DMS 273 (cell line): ENCODE results near the gene RAD9A.
"Not testable (repeated sequence)": the region's sequence is repeated elsewhere in the genome, so short reads cannot be mapped to it uniquely, and the experiment has no call there.

Experiments
- DNase-seq: peaks from one replicate; lab custom pipeline; 2025; ENCODE audit not compliant: unreplicated experiment; lab: John Stamatoyannopoulos, UW

RAD9A gene

DNA sequence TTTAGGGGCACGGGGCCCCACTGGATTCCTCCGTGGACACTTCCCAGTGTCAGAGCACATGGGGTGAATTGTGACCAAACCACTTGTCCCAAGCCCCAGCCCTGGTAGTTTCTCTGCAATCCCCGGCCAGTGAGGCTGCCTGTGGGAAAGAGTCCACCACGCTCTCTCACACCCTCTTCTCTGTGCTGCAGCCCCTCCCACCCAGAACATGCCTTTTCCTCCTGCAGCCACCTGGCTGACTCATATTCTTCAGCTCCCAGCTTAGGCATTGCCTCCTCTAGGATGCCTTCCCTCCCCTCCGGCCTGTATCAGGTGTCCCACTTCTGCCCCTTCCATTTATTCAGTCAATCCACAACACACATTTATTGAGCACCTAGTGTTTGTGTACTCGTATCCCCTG lies 31.1 kb downstream of the RAD9A start:
- peak; percentile 43 for DNase-seq

DNA sequence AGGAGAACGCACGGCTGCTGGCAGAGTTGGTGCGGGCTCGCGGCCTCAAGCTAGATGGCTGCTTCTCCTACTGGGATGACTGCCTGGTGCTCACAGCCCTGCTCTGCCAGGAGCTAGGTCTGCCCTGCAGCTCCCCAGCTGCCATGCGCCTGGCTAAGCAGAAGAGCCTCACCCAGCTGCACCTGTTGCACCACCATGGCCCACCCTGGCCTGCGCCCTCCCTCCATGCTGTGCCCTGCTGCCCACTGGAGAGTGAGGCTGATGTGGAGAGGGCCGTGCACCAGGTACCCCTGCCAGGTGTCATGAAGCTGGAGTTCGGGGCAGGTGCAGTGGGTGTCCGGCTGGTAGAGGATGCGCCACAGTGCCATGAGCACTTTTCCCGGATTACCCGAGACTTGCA lies 31.7 kb downstream of the RAD9A start:
- no peak for DNase-seq

DNA sequence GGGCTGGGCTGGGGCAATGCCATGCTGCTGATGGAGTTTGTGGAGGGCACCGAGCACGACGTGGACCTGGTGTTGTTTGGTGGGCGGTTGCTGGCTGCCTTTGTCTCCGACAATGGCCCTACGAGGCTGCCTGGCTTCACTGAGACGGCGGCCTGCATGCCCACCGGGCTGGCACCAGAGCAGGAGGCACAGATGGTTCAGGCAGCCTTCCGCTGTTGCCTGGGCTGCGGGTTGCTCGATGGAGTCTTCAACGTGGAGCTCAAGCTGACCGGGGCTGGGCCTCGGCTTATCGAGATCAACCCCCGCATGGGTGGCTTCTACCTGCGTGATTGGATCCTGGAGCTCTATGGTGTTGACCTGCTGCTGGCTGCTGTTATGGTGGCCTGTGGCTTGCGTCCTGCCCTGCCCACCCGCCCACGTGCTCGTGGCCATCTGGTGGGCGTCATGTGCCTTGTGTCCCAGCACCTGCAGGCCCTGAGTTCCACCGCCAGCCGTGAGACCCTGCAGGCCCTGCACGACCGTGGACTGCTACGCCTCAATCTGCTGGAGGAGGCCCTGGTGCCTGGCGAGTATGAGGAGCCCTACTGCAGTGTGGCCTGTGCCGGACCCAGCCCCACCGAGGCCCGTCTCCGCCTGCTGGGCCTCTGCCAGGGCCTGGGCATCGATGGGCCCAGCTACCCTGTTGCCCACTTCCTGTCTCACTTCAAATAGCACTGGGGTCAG lies 32.3 kb downstream of the RAD9A start:
- DNase-seq: no peak

DNA sequence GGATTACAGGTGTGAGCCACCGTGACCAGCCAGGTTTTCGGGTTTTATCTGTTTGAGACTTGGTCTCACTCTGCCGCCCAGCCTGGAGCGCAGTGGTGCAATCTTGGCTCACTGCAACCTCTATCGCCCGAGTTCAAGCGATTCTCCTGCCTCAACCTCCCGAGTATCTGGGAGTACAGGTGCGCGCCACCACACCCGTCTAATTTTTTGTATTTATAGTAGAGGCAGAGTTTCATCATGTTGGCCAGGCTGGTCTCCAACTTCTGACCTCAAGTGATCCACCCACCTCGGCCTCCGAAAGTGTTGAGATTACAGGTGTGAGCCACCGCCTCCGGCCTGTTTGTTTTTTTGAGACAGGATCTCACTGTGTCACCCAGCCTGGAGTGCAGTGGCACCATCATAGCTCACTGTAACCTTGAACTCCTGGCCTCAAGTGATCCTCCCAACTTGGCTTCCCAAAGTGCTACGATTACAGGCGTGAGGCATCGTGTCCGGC lies 35.6 kb downstream of the RAD9A start:
- DNase-seq: not testable (repeated sequence)

DNA sequence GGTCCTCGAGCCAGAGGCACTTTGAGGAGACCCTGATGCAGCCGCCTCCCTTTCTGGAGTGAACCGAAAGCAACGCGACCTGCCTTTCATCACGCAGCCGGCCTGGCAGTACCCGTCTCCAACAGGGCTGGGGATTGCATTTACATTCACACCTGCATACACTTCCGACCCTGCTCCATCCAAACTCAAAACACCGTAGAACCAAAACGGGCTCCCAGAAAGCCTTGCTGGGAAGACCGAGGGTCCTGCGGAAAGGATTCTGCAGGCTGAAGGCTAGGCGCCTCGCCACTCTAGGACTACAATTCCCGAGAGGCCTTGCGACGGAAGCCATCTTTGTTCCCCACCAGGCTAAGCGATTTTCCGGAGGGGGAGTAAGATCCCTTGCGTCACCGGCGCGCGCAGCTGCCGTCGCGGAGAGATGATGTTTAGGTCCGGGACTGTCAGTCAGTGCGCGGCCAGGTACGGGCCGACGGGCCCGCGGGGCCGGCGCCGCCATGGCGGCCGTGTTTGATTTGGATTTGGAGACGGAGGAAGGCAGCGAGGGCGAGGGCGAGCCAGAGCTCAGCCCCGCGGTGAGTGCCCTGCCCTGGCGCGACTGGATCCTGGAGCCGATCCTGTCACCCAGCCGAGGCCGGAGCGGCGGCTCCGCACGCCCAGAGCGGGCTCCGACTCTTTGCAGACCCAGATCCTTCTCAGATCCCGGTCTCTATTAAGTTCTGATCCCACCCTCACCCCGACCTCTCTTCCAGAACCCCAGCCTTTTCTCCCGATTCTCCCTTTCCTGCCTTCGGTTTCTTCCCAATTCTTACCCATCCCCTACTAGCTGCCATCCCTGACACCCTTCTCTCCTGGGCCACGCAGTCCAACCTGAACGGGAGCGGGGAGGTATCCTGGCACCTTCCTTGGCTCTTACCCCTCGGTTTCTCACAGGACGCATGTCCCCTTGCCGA lies 36.5 kb downstream of the RAD9A start, which contains the start of gene RPS6KB2:
Gene RPS6KB2 (plus strand): TSS at position 443 of the 950 bp plus-strand sequence. CDS start 52 bp downstream, at position 495.
- peak; percentile 98 for DNase-seq

DNA sequence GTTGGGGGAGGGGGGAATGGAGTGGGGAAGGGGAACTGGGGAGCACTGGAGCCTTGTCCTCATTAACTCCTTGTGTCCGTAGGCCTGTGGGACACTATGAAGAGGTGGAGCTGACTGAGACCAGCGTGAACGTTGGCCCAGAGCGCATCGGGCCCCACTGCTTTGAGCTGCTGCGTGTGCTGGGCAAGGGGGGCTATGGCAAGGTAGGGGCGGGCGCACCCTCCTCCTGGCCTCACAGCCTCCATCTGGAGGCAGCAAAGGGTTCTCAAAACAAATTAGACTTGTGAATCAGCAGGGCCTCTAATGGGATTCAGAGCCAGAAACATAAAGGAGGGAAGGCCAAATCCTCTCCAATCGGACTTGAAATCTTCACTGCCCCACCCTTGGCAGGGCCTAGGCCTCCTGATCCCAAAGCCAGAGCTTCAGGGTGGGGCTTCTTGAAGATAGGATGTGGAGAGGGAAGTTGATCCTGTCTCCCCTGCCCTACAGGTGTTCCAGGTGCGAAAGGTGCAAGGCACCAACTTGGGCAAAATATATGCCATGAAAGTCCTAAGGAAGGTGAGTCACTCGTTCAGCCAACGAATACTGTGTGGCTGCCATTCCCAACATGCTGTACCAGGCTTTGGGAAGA lies 37.4 kb downstream of the RAD9A start:
- peak; percentile 25 for DNase-seq

DNA sequence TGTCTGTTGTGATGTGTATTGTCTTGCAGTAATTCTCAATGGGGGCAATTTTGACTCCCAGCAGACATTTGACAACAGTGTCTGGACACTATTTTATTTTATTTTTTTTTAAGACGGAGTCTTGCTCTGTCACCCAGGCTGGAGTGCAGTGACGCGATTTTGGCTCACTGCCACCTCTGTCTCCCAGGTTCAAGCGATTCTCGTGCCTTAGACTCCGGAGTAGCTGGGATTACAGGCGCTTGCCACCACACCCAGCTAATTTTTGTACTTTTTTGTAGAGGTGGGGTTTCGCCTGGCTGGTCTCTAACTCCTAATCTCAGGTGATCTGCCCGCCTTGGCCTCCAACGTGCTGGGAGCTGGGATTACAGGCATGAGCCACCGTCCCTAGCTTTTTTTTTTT lies 37.9 kb downstream of the RAD9A start:
- no peak for DNase-seq

DNA sequence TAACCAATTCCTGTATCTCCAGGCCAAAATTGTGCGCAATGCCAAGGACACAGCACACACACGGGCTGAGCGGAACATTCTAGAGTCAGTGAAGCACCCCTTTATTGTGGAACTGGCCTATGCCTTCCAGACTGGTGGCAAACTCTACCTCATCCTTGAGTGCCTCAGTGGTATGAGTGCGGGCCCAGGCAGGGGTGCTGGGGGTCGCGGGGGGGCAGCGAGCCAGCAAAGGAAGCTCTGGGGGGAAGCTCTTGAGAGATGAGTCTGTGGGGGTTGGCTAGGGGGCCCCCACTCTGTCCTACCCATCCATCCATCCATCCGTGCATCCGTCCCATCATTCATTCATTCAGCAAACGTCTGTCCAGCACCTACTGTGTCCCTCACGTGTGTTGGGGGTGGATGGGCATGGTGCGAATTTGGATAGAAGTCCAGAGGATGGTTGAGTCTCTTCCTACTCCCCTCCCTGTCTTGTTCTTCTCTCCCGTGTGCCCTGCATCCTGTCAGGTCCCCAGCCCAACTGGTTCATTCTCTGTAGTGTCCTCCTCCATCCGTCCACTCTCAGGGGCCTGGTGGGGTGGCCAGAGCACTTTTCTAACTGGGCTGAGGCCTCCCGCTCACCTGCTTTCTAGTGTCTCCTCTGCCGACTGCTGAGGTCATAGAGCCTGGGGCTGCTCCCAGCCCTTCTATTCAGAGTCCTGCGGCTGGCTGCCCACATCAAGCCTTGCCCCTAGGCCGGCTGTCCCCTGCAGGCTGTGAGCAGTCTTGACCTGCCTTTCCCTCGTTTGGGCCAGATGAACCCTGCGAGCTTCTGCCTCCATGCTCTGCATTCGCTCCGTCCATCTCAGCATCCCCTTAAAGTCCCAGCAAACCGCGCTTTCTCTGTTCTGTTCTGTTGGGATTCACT lies 39.8 kb downstream of the RAD9A start:
- DNase-seq: no peak

- DNase-seq: no peak
Measured at GRCh38 chr11:67432655-67433349, 41.0 kb downstream of the RAD9A start.

GRCh38 chr11:67433536-67434394 lies 42.0 kb downstream of the RAD9A start:
- no peak for DNase-seq

GRCh38 chr11:67434395-67434881 lies 42.7 kb downstream of the RAD9A start:
- no peak for DNase-seq

GRCh38 chr11:67435031-67435726 lies 43.4 kb downstream of the RAD9A start:
- no peak for DNase-seq

GRCh38 chr11:67435727-67436458 lies 44.1 kb downstream of the RAD9A start:
- DNase-seq: no peak

DNA sequence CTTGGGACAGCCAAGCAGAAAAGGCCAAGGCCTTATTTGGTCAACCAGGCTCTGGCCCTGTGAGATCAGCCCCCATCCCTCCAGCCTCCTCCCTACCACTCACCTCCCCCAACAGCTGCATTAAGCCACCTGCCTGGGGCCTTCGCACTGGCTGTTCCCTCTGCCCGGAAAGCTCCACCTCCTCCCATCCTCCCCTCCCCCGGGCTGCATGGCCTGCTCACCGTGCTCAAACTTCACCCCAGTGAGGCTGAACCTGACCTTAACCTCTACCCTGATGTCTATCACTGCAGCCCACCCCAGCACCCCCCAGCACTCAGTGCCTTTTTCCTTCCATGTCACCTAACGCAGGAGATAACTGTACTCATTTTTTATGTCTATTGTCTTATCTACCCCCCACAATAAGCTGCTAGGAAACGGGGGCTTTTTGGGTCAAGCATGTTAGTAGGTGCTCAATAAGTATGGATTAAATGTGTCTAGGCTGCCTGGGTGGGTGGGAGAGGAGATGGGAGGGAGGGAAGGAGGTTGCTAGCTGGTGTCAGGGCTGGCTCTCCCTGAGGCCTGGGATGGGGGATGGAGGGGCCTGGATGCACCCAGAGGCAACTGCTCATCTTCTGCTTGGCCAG lies 44.8 kb downstream of the RAD9A start:
- DNase-seq: peak; percentile 38

- no peak for DNase-seq
Measured at GRCh38 chr11:67437082-67437808, 45.5 kb downstream of the RAD9A start, which contains the start of gene PTPRCAP. Gene PTPRCAP, minus strand, starts transcription at chr11:67437682. Its CDS starts 63 bp downstream, at chr11:67437619.

- DNase-seq: no peak
Measured at GRCh38 chr11:67437809-67438157, 46.0 kb downstream of the RAD9A start.
